Calu3 (cell line): ENCODE data around the gene BMAL1. TPM values are rescaled to one million over a fixed set of nuclear protein-coding genes. Genes with fewer than 3 reads are reported as not detected.

Experiments used
- BruUV-seq: library from RNA; stranded (reverse); fragments of 400-500 nt; replicated peaks from 2 replicates; lab custom pipeline; 2021; lab: Mats Ljungman, UMichigan
- CTCF ChIA-PET: fragments of 300-600 bp; sonication (Branson Sonifier 250); formaldehyde crosslinking; loops from one replicate; lab custom pipeline; 2022; ENCODE audit warnings: antibody characterized with exemption; lab: Charles Lee
- DNase-seq: peaks from one replicate; pipeline ENCODE4 v3.0.0; 2022
- H3K27ac Mint-ChIP-seq: one replicate; pipeline ENCODE4 v1.8.0; 2022; ENCODE audit warnings: mixed read lengths; ENCODE audit not compliant: unreplicated experiment
- H3K27me3 Mint-ChIP-seq: one replicate; pipeline ENCODE4 v1.8.0; 2022; ENCODE audit warnings: mixed read lengths; ENCODE audit not compliant: unreplicated experiment
- H3K36me3 Mint-ChIP-seq: one replicate; pipeline ENCODE4 v1.8.0; 2022; ENCODE audit warnings: mild to moderate bottlenecking, moderate library complexity, mixed read lengths; ENCODE audit not compliant: insufficient read depth, unreplicated experiment
- H3K4me1 Mint-ChIP-seq: one replicate; pipeline ENCODE4 v1.8.0; 2022; ENCODE audit warnings: mild to moderate bottlenecking, low read depth, mixed read lengths; ENCODE audit not compliant: unreplicated experiment
- H3K4me3 Mint-ChIP-seq: one replicate; pipeline ENCODE4 v1.8.0; 2022; ENCODE audit warnings: mild to moderate bottlenecking, low read depth, moderate library complexity, mixed read lengths; ENCODE audit not compliant: unreplicated experiment
- H3K9me3 Mint-ChIP-seq: one replicate; pipeline ENCODE4 v1.8.0; 2022; ENCODE audit warnings: low read depth, mixed read lengths; ENCODE audit not compliant: unreplicated experiment
- intact Hi-C: fragments of 100-400 bp; cut with micrococcal nuclease; formaldehyde crosslinking; loops from one replicate; pipeline ENCODE4 v1.10.0; 2022; ENCODE audit not compliant: unreplicated experiment
- total RNA-seq: library from RNA; stranded (reverse); gene quantifications from 2 replicates; pipeline ENCODE4 v1.2.3, GENCODE V29; 2022
- TF ChIP-seq, protein P1 (sequence below): fragments of 200-600 bp; IDR thresholded peaks from one replicate; pipeline ENCODE4 v1.8.0; 2022; ENCODE audit warnings: antibody characterized with exemption; ENCODE audit not compliant: unreplicated experiment

The BMAL1 gene
- total RNA-seq, 1 experiment from 2014 or later = 10.3 TPM

GRCh38 chr11:13284776-13285588, 7.4 kb downstream of the BMAL1 start:
- CTCF ChIA-PET = no interaction called here
- Mint-ChIP-seq H3K4me3 (no peak overlapping the region), H3K9me3 (no peaks in the 10 kb centered on the region), H3K27me3 (peaks cover 19% of the 10 kb centered on the region), H3K27ac (no peak overlapping the region), H3K4me1 (peaks cover 35% of the 10 kb centered on the region), H3K36me3 (no peaks in the 10 kb centered on the region)
- intact Hi-C loops = loop anchor here (5.0 kb wide), 1 partner anchor 52 kb away; no protein-coding TSS in a partner anchor
- no TSS peak for BruUV-seq
- TF ChIP-seq, protein P1, sequence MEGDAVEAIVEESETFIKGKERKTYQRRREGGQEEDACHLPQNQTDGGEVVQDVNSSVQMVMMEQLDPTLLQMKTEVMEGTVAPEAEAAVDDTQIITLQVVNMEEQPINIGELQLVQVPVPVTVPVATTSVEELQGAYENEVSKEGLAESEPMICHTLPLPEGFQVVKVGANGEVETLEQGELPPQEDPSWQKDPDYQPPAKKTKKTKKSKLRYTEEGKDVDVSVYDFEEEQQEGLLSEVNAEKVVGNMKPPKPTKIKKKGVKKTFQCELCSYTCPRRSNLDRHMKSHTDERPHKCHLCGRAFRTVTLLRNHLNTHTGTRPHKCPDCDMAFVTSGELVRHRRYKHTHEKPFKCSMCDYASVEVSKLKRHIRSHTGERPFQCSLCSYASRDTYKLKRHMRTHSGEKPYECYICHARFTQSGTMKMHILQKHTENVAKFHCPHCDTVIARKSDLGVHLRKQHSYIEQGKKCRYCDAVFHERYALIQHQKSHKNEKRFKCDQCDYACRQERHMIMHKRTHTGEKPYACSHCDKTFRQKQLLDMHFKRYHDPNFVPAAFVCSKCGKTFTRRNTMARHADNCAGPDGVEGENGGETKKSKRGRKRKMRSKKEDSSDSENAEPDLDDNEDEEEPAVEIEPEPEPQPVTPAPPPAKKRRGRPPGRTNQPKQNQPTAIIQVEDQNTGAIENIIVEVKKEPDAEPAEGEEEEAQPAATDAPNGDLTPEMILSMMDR = no peak
- no peak for DNase-seq

DNA sequence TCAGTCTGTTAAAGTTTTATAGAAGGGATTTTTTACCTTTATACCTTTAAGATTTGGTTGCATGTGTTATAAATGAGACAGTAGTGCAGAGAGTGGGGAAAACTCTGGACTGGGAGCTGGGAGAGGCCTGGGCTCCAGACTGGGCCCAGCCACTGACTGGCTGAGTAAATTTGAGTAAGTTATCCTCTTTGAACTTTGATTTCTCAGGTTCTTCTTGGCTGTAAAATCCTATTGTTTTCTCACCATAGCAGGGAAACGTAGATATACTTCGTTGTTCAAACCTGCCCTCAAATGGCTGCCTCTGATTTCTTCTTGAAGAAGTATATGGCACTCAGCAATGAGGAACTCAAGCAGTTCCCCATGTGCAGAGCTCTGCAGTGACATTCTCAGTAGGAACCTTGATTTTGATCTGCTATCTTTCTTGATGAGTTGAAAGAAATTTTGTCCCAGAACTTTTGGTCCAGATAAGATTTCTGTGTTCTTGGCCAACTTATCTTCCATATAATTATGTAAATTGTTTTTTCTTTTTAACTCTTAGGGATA, 8.8 kb downstream of the BMAL1 start:
- no peaks in the 10 kb centered on the region for H3K36me3 Mint-ChIP-seq
- H3K9me3 Mint-ChIP-seq = no peaks in the 10 kb centered on the region
- H3K27me3 Mint-ChIP-seq = peaks cover 5% of the 10 kb centered on the region
- peaks cover 24% of the 10 kb centered on the region for H3K4me1 Mint-ChIP-seq
- no peak overlapping the region for H3K27ac Mint-ChIP-seq
- intact Hi-C loops = loop anchor here (5.0 kb wide), 1 partner anchor 51 kb away; no protein-coding TSS in a partner anchor
- TF ChIP-seq, protein P1 = no peak
- CTCF ChIA-PET = no interaction called here
- no peak for DNase-seq
- no peak overlapping the region for H3K4me3 Mint-ChIP-seq
- no TSS peak for BruUV-seq

DNA sequence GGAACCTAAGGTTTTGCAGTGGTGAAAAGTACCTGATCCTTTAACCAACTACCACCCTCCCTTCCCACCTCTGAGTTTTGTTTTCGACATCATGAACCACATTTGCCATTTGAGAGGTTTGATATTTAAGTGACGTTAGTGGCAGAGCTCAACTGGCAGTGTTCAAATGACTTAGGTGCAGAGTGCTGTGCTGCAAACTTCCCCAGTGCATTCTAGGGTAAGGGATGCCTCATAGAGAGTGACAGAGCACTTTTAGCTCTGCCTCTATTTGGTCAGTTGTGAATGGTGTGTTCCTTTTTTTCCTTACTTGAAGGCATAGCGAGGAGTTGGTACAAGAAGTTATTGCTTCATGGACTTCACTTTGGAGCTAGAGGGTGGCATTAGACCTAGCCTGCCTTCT, 9.4 kb downstream of the BMAL1 start:
- Mint-ChIP-seq H3K36me3 (no peaks in the 10 kb centered on the region), H3K9me3 (no peaks in the 10 kb centered on the region), H3K4me3 (no peak overlapping the region), H3K27ac (no peak overlapping the region), H3K27me3 (no peaks in the 10 kb centered on the region), H3K4me1 (peaks cover 17% of the 10 kb centered on the region)
- TF ChIP-seq, protein P1 = no peak
- CTCF ChIA-PET = no interaction called here
- intact Hi-C loops = loop anchor here (5.0 kb wide), 1 partner anchor 50 kb away; no protein-coding TSS in a partner anchor
- DNase-seq = no peak
- no TSS peak for BruUV-seq

GRCh38 chr11:13287681-13288080, 10.1 kb downstream of the BMAL1 start:
- intact Hi-C loops = loop anchor here (5.0 kb wide), 1 partner anchor 50 kb away; no protein-coding TSS in a partner anchor
- H3K27me3 Mint-ChIP-seq = no peaks in the 10 kb centered on the region
- no peaks in the 10 kb centered on the region for H3K9me3 Mint-ChIP-seq
- peaks cover 16% of the 10 kb centered on the region for H3K4me1 Mint-ChIP-seq
- TF ChIP-seq, protein P1 = no peak
- no peak overlapping the region for H3K4me3 Mint-ChIP-seq
- H3K36me3 Mint-ChIP-seq = no peaks in the 10 kb centered on the region
- no peak for DNase-seq
- no peak overlapping the region for H3K27ac Mint-ChIP-seq
- CTCF ChIA-PET = no interaction called here
- no TSS peak for BruUV-seq
